Gastrocnemius medialis (tissue), 4 donors: ENCODE data around the gene FAM81A.

Experiments used
- CTCF ChIP-seq, 5 experiments: fragments of 450-650 bp in 3 of 5; fragments of 200-600 bp in 2 of 5; sonication (generic) in 2 of 5; IDR thresholded peaks in 4 of 5; conservative IDR thresholded peaks in 1 of 5; 1 replicate in 4 of 5; 2 replicates in 1 of 5; pipeline ENCODE4 v1.5.1; 2016 to 2019; ENCODE audit warnings: antibody characterized with exemption in 5 of 5, mild to moderate bottlenecking in 3 of 5, moderate library complexity in 3 of 5
- POLR2A ChIP-seq, 2 donors: fragments of 450-650 bp; IDR thresholded peaks; one replicate each; pipeline ENCODE4 v1.6.1; 2017; ENCODE audit warnings: antibody characterized with exemption in 2 of 2, mild to moderate bottlenecking in 2 of 2, moderate library complexity in 2 of 2

DNA sequence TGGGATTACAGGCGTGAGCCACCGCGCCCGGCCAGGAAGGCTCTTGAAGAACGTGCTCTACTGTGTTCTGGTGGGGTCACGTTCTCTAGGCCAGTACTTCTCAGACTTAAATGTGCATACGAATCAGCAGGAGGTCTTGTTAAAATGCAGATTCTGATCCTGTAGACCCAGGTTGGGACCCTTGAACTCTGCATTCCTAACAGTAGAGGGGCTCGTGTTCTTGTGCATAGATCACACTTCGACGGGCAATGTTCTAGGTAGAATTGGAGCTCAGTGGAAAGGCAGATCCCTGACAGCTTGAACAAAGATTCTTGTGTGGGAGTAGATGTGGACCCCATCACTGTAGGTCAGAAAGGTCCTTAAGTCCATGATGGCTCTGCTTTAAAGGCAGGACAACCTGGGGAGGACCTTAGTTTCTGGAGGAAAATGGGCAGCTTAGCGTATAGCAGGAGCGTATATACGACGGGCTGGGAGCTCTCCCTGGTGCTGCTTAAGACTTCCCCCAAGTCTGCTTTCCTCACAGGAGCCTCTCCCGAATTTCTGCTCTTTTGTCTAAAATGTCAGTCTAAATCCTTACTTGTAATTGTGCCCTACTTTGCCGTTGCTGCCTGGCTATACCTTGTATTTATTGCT is 16.9 kb upstream of the FAM81A start:
- TF ChIP-seq CTCF (IDR thresholded peaks at IDR 0.05 in 4 of 5, conservative IDR thresholded peaks at IDR 0.05 in 1 of 5): no peak
- TF ChIP-seq POLR2A (IDR thresholded peaks at IDR 0.05): no peak
